Endothelial cell of umbilical vein (primary cell): ENCODE data around the gene ANKDD1B. TPM values are rescaled to one million over a fixed set of nuclear protein-coding genes. Genes with fewer than 3 reads are reported as not detected.
A peak's percentile ranks its signal among the peaks of the same experiment; 100 is the strongest.

Experiments
- BruUV-seq: library from RNA; stranded (reverse); fragments of 400-500 nt; replicated peaks from 2 replicates; lab custom pipeline; 2021; lab: Mats Ljungman, UMichigan
- CTCF ChIA-PET: fragments of 300-600, 350-600 bp; sonication (Branson Sonifier 250); formaldehyde crosslinking; loops from one replicate; lab custom pipeline; 2021; ENCODE audit warnings: antibody characterized with exemption, inconsistent platforms; lab: Charles Lee
- POLR2A ChIA-PET: fragments of 300-600, 350-600 bp; sonication (Branson Sonifier 250); formaldehyde crosslinking; loops from one replicate; lab custom pipeline; 2021; ENCODE audit warnings: antibody characterized with exemption, inconsistent platforms; lab: Charles Lee
- DNase-seq: peaks from one replicate; pipeline ENCODE4 v3.0.0-alpha.2; 2011; ENCODE audit warnings: low read depth, low spot score
- FAIRE-seq: peaks from 2 replicates; lab custom pipeline; 2011; peaks lifted over from hg19 to GRCh38; lab: Jason Lieb, UNC
- H2AFZ ChIP-seq: 2 replicates; pipeline ENCODE4 v1.6.0; 2012; ENCODE audit warnings: low read depth, low read length, control low read depth, inconsistent platforms
- H3K27ac ChIP-seq: 2 replicates; pipeline ENCODE4 v1.5.1; 2011; ENCODE audit warnings: low read depth, mild to moderate bottlenecking, control low read depth, low read length, moderate library complexity; ENCODE audit not compliant: insufficient read depth
- H3K27me3 ChIP-seq, 2 experiments: 2 replicates each; pipeline versions ENCODE4 v1.6.0 to v1.6.1; 2011; ENCODE audit warnings: low read length in 2 of 2, mixed read lengths in 1 of 2; ENCODE audit not compliant: control insufficient read depth in 2 of 2, insufficient read depth in 2 of 2
- H3K36me3 ChIP-seq, 2 experiments: 2 replicates in 1 of 2; 3 replicates in 1 of 2; pipeline ENCODE4 v1.5.1; 2011; ENCODE audit warnings: low read length in 2 of 2, mild to moderate bottlenecking in 1 of 2, moderate library complexity in 1 of 2; ENCODE audit not compliant: control insufficient read depth in 2 of 2, insufficient read depth in 2 of 2; ENCODE audit errors: extremely low read depth in 1 of 2
- H3K4me1 ChIP-seq: 3 replicates; pipeline ENCODE4 v1.5.1; 2011; ENCODE audit warnings: mild to moderate bottlenecking, low read length; ENCODE audit not compliant: control insufficient read depth, insufficient read depth; ENCODE audit errors: extremely low read depth
- H3K4me2 ChIP-seq: 2 replicates; pipeline ENCODE4 v1.6.1; 2011; ENCODE audit warnings: low read length, control low read depth, mixed read lengths; ENCODE audit not compliant: insufficient read depth
- H3K4me3 ChIP-seq, 3 experiments: fragments of 200-600 bp in 1 of 3; sonication (generic), shearing (Covaris generic) in 1 of 3; replicated peaks in 1 of 3; 2 replicates each; pipeline ENCODE4 v1.5.1; 2011 to 2016; ENCODE audit warnings: control low read depth in 3 of 3, low read length in 3 of 3, mild to moderate bottlenecking in 2 of 3, inconsistent platforms in 1 of 3, low read depth in 1 of 3, moderate library complexity in 1 of 3; ENCODE audit not compliant: insufficient read depth in 1 of 3
- H3K79me2 ChIP-seq: 2 replicates; pipeline ENCODE4 v1.6.0; 2012; ENCODE audit warnings: low read length, inconsistent platforms; ENCODE audit not compliant: control insufficient read depth, insufficient read depth
- H3K9ac ChIP-seq: replicated peaks from 2 replicates; pipeline ENCODE3; 2011; ENCODE audit warnings: low read length, control low read depth; ENCODE audit not compliant: insufficient read depth; ENCODE audit errors: extremely low read depth
- H3K9me1 ChIP-seq: replicated peaks from 3 replicates; pipeline ENCODE4 v1.6.0; 2011; ENCODE audit warnings: mild to moderate bottlenecking, low read length; ENCODE audit not compliant: control insufficient read depth, insufficient read depth; ENCODE audit errors: extremely low read depth
- H3K9me3 ChIP-seq: replicated peaks from 2 replicates; pipeline ENCODE4 v1.5.1; 2012; ENCODE audit warnings: low read length, inconsistent platforms; ENCODE audit not compliant: control insufficient read depth, insufficient read depth
- H4K20me1 ChIP-seq: replicated peaks from 2 replicates; pipeline ENCODE3; 2011; ENCODE audit warnings: mild to moderate bottlenecking, low read length; ENCODE audit not compliant: control insufficient read depth, insufficient read depth; ENCODE audit errors: extremely low read depth
- CTCF ChIP-seq, 2 donors: IDR thresholded peaks; 1 replicate in 1 of 2; 2 replicates in 1 of 2; pipeline ENCODE4 v1.5.1; 2011; ENCODE audit warnings: low read length in 2 of 2, mild to moderate bottlenecking in 2 of 2, moderate library complexity in 2 of 2, control low read depth in 1 of 2, inconsistent platforms in 1 of 2, low read depth in 1 of 2; ENCODE audit not compliant: insufficient read depth in 1 of 2; ENCODE audit errors: extremely low read depth in 1 of 2
- EZH2 ChIP-seq: IDR thresholded peaks from 2 replicates; pipeline ENCODE4 v1.6.1; 2012; ENCODE audit warnings: borderline replicate concordance, low read depth, mild to moderate bottlenecking, moderate library complexity, low read length, inconsistent platforms; ENCODE audit not compliant: severe bottlenecking
- FOS ChIP-seq: IDR thresholded peaks from 2 replicates; pipeline ENCODE4 v1.6.1; 2011; ENCODE audit warnings: mild to moderate bottlenecking, low read length, moderate library complexity, borderline replicate concordance; ENCODE audit not compliant: insufficient read depth
- GATA2 ChIP-seq: IDR thresholded peaks from 2 replicates; pipeline ENCODE4 v1.7.0; 2011; ENCODE audit warnings: low read depth, mild to moderate bottlenecking, moderate library complexity, mixed read lengths, low read length; ENCODE audit not compliant: insufficient read length, insufficient read depth
- MAX ChIP-seq: IDR thresholded peaks from 2 replicates; pipeline ENCODE4 v1.6.1; 2011; ENCODE audit not compliant: insufficient read depth, insufficient read length
- MYC ChIP-seq: IDR thresholded peaks from one replicate; pipeline ENCODE4 v1.6.1; 2011; ENCODE audit warnings: mild to moderate bottlenecking, low read depth, low read length
- POLR2A ChIP-seq: IDR thresholded peaks from 2 replicates; pipeline ENCODE4 v1.6.1; 2012; ENCODE audit warnings: low read depth, mild to moderate bottlenecking, control low read depth, low read length
- POLR2AphosphoS5 ChIP-seq: IDR thresholded peaks from 2 replicates; pipeline ENCODE4 v1.6.1; 2012; ENCODE audit warnings: low read depth, mild to moderate bottlenecking, control low read depth, low read length, moderate library complexity; ENCODE audit not compliant: insufficient read depth
- dilution Hi-C: fragments of 300-500 bp; cut with MboI; formaldehyde crosslinking; loops from one replicate; pipeline ENCODE4 v1.15.0; 2019; ENCODE audit warnings: low sequenced_read_pairs; ENCODE audit not compliant: extremely low pct_ligation_motif_present
- intact Hi-C: fragments of 100-400 bp; cut with micrococcal nuclease; formaldehyde crosslinking; loops from one replicate; pipeline ENCODE4 v1.10.0; 2022
- polyA plus RNA-seq, 4 experiments: library from polyadenylated mRNA; depleted of rRNA in 3 of 4; stranded (reverse) in 3 of 4; unstranded in 1 of 4; fragments of >200 nt; gene quantifications; 2 replicates each; pipeline versions ENCODE4 v1.2.1 to v1.2.3, GENCODE V29; 2011 to 2012; ENCODE audit warnings: missing spikeins in 1 of 4
- total RNA-seq: library from RNA; stranded (reverse); gene quantifications from 2 replicates; pipeline ENCODE4 v1.2.3, GENCODE V29; 2021

Gene ANKDD1B
- total and polyA plus RNA-seq, 2 donors (not counting 3 experiments of a cell fraction or from before 2014, with no cell fraction given) = 0.15 to 0.71 TPM

- no peaks in the 10 kb centered on the region for H4K20me1 ChIP-seq
- H3K4me1 ChIP-seq = no peaks in the 10 kb centered on the region
- dilution Hi-C loops (no loop called here), intact Hi-C loops (no loop called here)
- H3K9me3 ChIP-seq = no peaks in the 10 kb centered on the region
- H3K4me3 ChIP-seq = peak overlapping the region; percentile 31 to 76 (median 67)
- H3K9ac ChIP-seq = peak overlapping the region; percentile 53
- BruUV-seq = TSS peak; percentile 40
- no peak for TF ChIP-seq GATA2
- TF ChIP-seq MAX = no peak
- TF ChIP-seq MYC = no peak
- TF ChIP-seq POLR2AphosphoS5 = no peak
- TF ChIP-seq CTCF (IDR thresholded peaks at IDR 0.05; ENCODE audit: extremely low read depth in 1 of 2, insufficient read depth in 1 of 2, low read depth in 1 of 2, low read length in 2 of 2) = no peak
- TF ChIP-seq EZH2 = no peak
- no peak for TF ChIP-seq POLR2A
- no peak for TF ChIP-seq FOS
- H3K36me3 ChIP-seq = no peaks in the 10 kb centered on the region
- H3K27ac ChIP-seq = peak overlapping the region; percentile 46
- ChIA-PET CTCF (interaction anchor here (1.0 to 3.1 kb wide), 8 partner anchors 9 to 144 kb away, joined by 3 to 15 read pairs (median 4); partner anchors contain the start of gene POLK), POLR2A (no interaction called here)
- DNase-seq (peak; percentile 42), FAIRE-seq (peak; percentile 70)
- H2AFZ ChIP-seq = peak overlapping the region; percentile 73
- no peaks in the 10 kb centered on the region for H3K27me3 ChIP-seq
- peak overlapping the region; percentile 72 for H3K4me2 ChIP-seq
- H3K79me2 ChIP-seq = no peaks in the 10 kb centered on the region
- H3K9me1 ChIP-seq = no peaks in the 10 kb centered on the region
These were observed 45.2 kb downstream of the ANKDD1B start for GRCh38 chr5:75656311-75657003.
